Motor neuron (in vitro differentiated cells): ENCODE results near the gene PTHLH. TPM values are rescaled to one million over a fixed set of nuclear protein-coding genes. Genes with fewer than 3 reads are reported as not detected.

Source experiments
- ATAC-seq, 8 experiments: fragments of 200-7000 bp; cut with Tn5 transposase; replicated peaks in 6 of 8; 2 replicates each; pipeline ENCODE4 v1.8.0; 2021; ENCODE audit warnings: mild to moderate bottlenecking in 8 of 8, moderate library complexity in 8 of 8
- H3K27ac ChIP-seq, 2 donors: fragments of 250-450 bp; sonication (Bioruptor Pico); 2 replicates each; pipeline ENCODE4 v1.9.0; 2021; ENCODE audit warnings: antibody characterized with exemption in 2 of 2, mild to moderate bottlenecking in 2 of 2, moderate library complexity in 1 of 2
- H3K4me1 ChIP-seq, 2 donors: fragments of 250-450 bp; sonication (Bioruptor Pico); replicated peaks in 1 of 2; 2 replicates each; pipeline ENCODE4 v1.6.1; 2021; ENCODE audit warnings: antibody characterized with exemption in 2 of 2, mild to moderate bottlenecking in 2 of 2, moderate library complexity in 1 of 2
- H3K4me3 ChIP-seq, 5 donors: fragments of 250-450 bp; sonication (Bioruptor Pico); 2 replicates each; pipeline ENCODE4 v1.9.0; 2021; ENCODE audit warnings: antibody characterized with exemption in 5 of 5, mild to moderate bottlenecking in 5 of 5, moderate library complexity in 4 of 5
- WGBS, 10 experiments: fragments of 450-650 bp; shearing (Covaris generic); methylation state at CpG; one replicate each; pipeline ENCODE4 v1.0.0; 2022; 5-methylcytosine and 5-hydroxymethylcytosine counted together
- in situ Hi-C, 9 experiments: fragments of 400-800 bp; cut with MboI; loops; one replicate each; pipeline ENCODE4 v1.15.0; 2021; ENCODE audit warnings: low sequenced_read_pairs in 9 of 9, low pct_unique_long_range_greater_than_20kb in 2 of 9; ENCODE audit not compliant: unreplicated experiment in 9 of 9
- total RNA-seq, 8 experiments: library from RNA; unstranded; fragments of 300-600 nt; gene quantifications; 2 replicates each; pipeline versions ENCODE4 v1.2.3 to v1.2.4, GENCODE V29; 2022

Gene PTHLH
- 1 to 10 TPM in 3 of 8 experiments, under 1 TPM in 4, not detected in 1; 0.21 to 8.5 (median 0.66) TPM for total RNA-seq

GRCh38 chr12:27972721-27973120, at the start of gene PTHLH:
Gene PTHLH, minus strand, starts transcription at chr12:27972733. Its CDS starts 3,239 bp downstream, at chr12:27969494.
- Histone ChIP-seq H3K27ac (no peak within 1 kb of the TSS), H3K4me1 (peaks cover 5 to 10% of the 10 kb centered on the region in 2 donors), H3K4me3 (no peak within 1 kb of the TSS)
- in situ Hi-C loops: loop anchor here in 1 of 9 experiments (10.0 kb wide), 1 partner anchor 202 kb away; no protein-coding TSS in a partner anchor
- WGBS, 10 experiments: 11 to 86% (median 33%) methylated on average over 1 of the region's 2 CpGs; no CpG with 5 or more reads in 5 of the 10 experiments
- no peak for ATAC-seq

DNA sequence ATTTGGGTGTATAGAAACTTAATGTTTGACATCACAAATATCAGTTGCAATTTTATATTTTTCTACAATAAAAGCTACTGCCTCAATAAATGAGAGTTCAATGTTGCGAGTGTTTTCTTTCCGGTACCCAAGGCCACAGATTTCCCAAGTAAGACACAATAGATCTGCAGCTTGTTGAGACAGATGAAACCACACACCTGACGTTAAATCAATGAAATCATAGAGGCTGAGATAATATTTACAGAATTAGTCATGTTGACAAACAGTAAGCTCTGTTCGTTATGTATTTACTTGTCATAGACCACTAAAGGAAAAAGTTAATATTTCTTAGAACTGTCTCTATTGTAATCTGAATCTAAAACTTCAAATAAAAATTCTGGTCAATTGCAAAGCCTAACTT, 49.2 kb upstream of the PTHLH start:
- Histone ChIP-seq H3K4me3 (no peak overlapping the region), H3K4me1 (no peaks in the 10 kb centered on the region), H3K27ac (no peak overlapping the region)
- in situ Hi-C loops: no loop called here
- no peak for ATAC-seq
- 60 to 100% (median 92%) methylated on average over 1 to 4 of the region's 4 CpGs; no CpG with 5 or more reads in 1 of the 10 experiments for WGBS, 10 experiments

DNA sequence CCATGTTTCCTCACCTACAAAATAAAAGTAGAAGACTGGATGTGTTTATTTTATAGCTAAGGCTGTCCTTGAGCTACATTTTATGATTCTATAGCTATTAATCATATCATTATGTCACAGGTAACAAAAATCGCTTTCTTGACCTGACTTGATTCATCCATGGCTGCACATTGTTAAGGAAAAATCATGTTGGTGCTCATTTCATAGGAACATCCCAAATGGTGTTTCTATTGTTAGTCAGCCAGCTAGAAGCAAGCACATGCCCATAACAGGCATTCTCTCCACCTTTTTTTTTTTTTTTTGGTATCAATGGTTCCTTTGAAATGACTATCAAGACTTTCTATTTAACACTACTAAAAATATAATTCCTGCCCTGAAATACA, 45.3 kb upstream of the PTHLH start:
- in situ Hi-C loops: no loop called here
- ATAC-seq: no peak

GRCh38 chr12:28017126-28017872, 44.8 kb upstream of the PTHLH start:
- in situ Hi-C loops: no loop called here
- Histone ChIP-seq H3K4me3 (no peak overlapping the region), H3K4me1 (no peaks in the 10 kb centered on the region), H3K27ac (no peak overlapping the region)
- no peak for ATAC-seq
- 39 to 94% (median 87%) methylated on average over 1 to 4 of the region's 4 CpGs; no CpG with 5 or more reads in 2 of the 10 experiments for WGBS, 10 experiments

More for the DNA sequence above, 45.3 kb upstream of the PTHLH start:
- no peaks in the 10 kb centered on the region for H3K4me1 ChIP-seq
- H3K4me3 ChIP-seq: no peak overlapping the region
- 40 to 100% (median 88%) methylated on average over 1 of the region's 1 CpG; no CpG with 5 or more reads in 1 of the 10 experiments for WGBS, 10 experiments
- no peak overlapping the region for H3K27ac ChIP-seq

GRCh38 chr12:28015165-28015564, 42.6 kb upstream of the PTHLH start:
- Histone ChIP-seq H3K4me3 (no peak overlapping the region), H3K27ac (no peak overlapping the region), H3K4me1 (no peaks in the 10 kb centered on the region)
- in situ Hi-C loops: no loop called here
- ATAC-seq: no peak
- WGBS, 10 experiments: 0 to 92% (median 83%) methylated on average over 1 of the region's 1 CpG

DNA sequence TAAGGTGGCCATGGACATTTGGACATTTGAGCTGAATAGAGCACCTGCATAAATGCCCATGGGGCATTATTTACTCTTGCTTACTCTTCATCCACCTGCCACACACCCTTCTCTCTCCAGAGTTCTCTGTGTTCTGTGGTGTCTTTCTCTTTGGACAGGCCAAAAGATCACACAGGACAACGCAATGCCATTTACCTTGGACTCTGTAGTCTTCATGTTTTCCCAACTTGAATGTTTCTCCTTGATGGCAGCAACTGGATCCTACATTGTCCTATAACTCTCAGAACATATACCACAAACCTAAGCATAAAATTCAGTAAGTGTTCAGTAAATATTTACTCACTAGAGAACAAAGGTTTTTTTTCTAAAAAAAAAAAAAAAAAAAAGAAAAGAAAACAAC, 41.7 kb upstream of the PTHLH start:
- Histone ChIP-seq H3K4me3 (no peak overlapping the region), H3K27ac (no peak overlapping the region), H3K4me1 (no peaks in the 10 kb centered on the region)
- in situ Hi-C loops: no loop called here
- 63 to 100% (median 93%) methylated on average over 1 of the region's 1 CpG; no CpG with 5 or more reads in 6 of the 10 experiments for WGBS, 10 experiments
- no peak for ATAC-seq

DNA sequence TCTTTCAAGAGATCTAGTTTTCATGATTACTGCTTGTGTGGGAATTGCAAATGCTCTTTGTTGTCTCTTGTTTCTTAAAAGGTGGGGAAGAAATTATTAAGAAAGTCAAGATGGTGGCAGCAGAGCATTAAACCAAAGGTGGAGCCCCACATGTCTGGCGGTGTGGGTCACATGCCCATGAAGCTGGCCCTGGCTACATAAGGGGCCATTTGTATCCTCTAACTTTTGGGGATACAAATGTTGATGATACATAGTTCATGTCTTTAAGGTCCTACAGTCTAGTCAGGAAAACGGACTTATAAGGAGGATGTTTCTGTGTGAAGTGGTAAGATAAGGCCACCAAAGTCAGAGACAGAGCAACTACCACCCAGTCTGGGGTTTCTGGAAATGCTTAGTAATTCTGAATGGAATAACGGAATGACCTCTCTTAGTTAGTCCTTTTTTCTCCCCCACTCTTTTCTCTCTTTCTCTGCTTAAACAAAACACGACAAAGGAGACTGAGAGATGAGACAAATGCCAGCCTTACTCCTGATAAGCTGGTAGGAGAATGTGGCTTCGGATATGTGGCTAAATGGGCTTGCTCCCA, 39.9 kb upstream of the PTHLH start:
- in situ Hi-C loops: no loop called here
- 33 to 100% (median 71%) methylated on average over 2 to 4 of the region's 5 CpGs; no CpG with 5 or more reads in 1 of the 10 experiments for WGBS, 10 experiments
- Histone ChIP-seq H3K27ac (no peak overlapping the region), H3K4me3 (no peak overlapping the region), H3K4me1 (no peaks in the 10 kb centered on the region)
- ATAC-seq: no peak

DNA sequence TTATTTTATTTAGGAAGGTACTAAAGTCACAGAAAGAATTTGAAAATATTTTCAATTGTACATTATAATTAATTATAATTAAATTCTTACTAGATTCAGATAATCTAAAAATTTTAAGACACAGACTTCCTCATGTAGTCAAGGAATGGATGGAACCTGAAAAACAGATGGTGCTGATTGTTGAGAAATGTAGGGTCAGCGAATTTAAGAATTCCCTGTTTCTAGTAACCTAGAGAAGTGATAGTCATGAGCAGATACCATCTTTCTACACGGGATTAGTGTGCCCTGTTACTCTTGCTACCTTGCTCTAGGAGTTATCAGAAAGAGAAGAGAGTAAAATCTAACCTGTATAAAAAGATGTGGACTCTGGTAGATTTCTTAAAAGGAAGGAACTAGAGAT, 37.5 kb upstream of the PTHLH start:
- 20 to 72% (median 43%) methylated on average over 1 to 2 of the region's 2 CpGs; no CpG with 5 or more reads in 4 of the 10 experiments for WGBS, 10 experiments
- no peak overlapping the region for H3K4me3 ChIP-seq
- in situ Hi-C loops: no loop called here
- no peak for ATAC-seq
- no peaks in the 10 kb centered on the region for H3K4me1 ChIP-seq
- H3K27ac ChIP-seq: no peak overlapping the region

- in situ Hi-C loops: no loop called here
- no peaks in the 10 kb centered on the region for H3K4me1 ChIP-seq
- no peak overlapping the region for H3K4me3 ChIP-seq
- no peak for ATAC-seq
- H3K27ac ChIP-seq: no peak overlapping the region
- 0 to 90% (median 87%) methylated on average over 1 to 4 of the region's 4 CpGs for WGBS, 10 experiments
Measured at GRCh38 chr12:27999970-28000369, 27.4 kb upstream of the PTHLH start.

DNA sequence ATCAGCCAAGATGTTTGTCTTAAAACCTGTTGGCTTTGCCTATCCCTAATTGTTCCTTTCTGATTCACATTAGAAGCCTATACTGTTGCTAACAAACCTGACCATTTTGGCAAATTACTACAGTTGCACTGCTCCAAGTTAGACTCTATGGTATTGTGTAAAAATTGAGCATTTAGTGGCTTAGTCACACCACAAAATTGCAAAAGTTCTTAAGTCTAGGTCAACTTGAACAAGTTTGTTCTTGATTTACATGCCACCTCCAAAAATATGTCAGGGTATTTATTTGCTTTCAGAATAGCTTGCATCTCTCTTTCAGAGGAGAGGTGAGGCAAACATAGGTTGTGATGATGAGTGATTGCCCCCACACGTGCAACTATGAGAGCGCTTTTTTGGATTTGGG, 27.0 kb upstream of the PTHLH start:
- in situ Hi-C loops: no loop called here
- no peak overlapping the region for H3K27ac ChIP-seq
- no peak for ATAC-seq
- no peaks in the 10 kb centered on the region for H3K4me1 ChIP-seq
- WGBS, 10 experiments: 50 to 94% (median 69%) methylated on average over 1 to 2 of the region's 2 CpGs; no CpG with 5 or more reads in 5 of the 10 experiments
- no peak overlapping the region for H3K4me3 ChIP-seq

- in situ Hi-C loops: no loop called here
- Histone ChIP-seq H3K4me1 (no peaks in the 10 kb centered on the region), H3K4me3 (no peak overlapping the region), H3K27ac (no peak overlapping the region)
- no peak for ATAC-seq
Measured at GRCh38 chr12:27998658-27999057, 26.1 kb upstream of the PTHLH start.

DNA sequence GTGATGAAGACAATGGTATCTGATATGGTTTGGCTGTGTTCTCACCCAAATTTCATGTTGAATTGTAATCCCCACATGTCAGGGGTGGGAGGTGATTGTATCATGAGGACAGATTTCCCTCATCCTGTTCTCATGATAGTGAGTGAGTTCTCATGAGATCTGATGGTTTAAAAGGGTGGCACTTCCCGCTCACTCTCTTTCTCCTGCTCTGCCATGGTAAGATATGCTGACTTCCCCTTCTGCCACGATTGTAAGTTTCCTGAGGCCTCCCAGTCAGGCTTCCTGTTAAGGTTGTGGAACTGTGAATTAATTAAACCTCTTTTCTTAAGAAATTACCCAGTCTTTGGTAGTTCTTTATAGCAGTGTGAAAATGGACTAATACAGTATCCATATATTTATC, 25.6 kb upstream of the PTHLH start:
- no peaks in the 10 kb centered on the region for H3K4me1 ChIP-seq
- WGBS, 10 experiments: 20 to 100% (median 92%) methylated on average over 1 to 2 of the region's 2 CpGs; no CpG with 5 or more reads in 2 of the 10 experiments
- ATAC-seq: no peak
- in situ Hi-C loops: no loop called here
- no peak overlapping the region for H3K4me3 ChIP-seq
- no peak overlapping the region for H3K27ac ChIP-seq

- no peaks in the 10 kb centered on the region for H3K4me1 ChIP-seq
- no peak overlapping the region for H3K27ac ChIP-seq
- no peak for ATAC-seq
- 7 to 87% (median 73%) methylated on average over 1 to 3 of the region's 3 CpGs; no CpG with 5 or more reads in 2 of the 10 experiments for WGBS, 10 experiments
- no peak overlapping the region for H3K4me3 ChIP-seq
- in situ Hi-C loops: no loop called here
Measured at GRCh38 chr12:27996761-27997160, 24.2 kb upstream of the PTHLH start.
